Keratinocyte (primary cell): ENCODE measurements around the gene OLFML2B. TPM values are rescaled to one million over a fixed set of nuclear protein-coding genes. Genes with fewer than 3 reads are reported as not detected.
A peak's percentile ranks its signal among the peaks of the same experiment; 100 is the strongest.
"Not testable (repeated sequence)": the region's sequence is repeated elsewhere in the genome, so short reads cannot be mapped to it uniquely, and the experiment has no call there.

ENCODE experiments used
- DNase-seq: peaks from one replicate; pipeline ENCODE4 v3.0.0-alpha.2; 2011; ENCODE audit warnings: low read depth, missing footprints, low spot score
- FAIRE-seq: peaks from 2 replicates; lab custom pipeline; 2011; peaks lifted over from hg19 to GRCh38; lab: Jason Lieb, UNC
- H2AFZ ChIP-seq: 2 replicates; pipeline ENCODE4 v1.6.0; 2012; ENCODE audit warnings: low read length, control low read depth, inconsistent platforms; ENCODE audit not compliant: control insufficient read depth
- H3K27ac ChIP-seq: 2 replicates; pipeline ENCODE4 v1.5.1; 2011; ENCODE audit warnings: low read length; ENCODE audit not compliant: control insufficient read depth, insufficient read depth
- H3K27me3 ChIP-seq: 3 replicates; pipeline ENCODE4 v1.6.0; 2011; ENCODE audit warnings: low read length; ENCODE audit not compliant: control insufficient read depth, insufficient read depth; ENCODE audit errors: extremely low read depth
- H3K36me3 ChIP-seq, 2 experiments: 2 replicates in 1 of 2; 3 replicates in 1 of 2; pipeline ENCODE4 v1.5.1; 2011; ENCODE audit warnings: low read length in 2 of 2, mild to moderate bottlenecking in 1 of 2; ENCODE audit not compliant: control insufficient read depth in 2 of 2, insufficient read depth in 2 of 2; ENCODE audit errors: extremely low read depth in 1 of 2
- H3K4me1 ChIP-seq: 3 replicates; pipeline ENCODE4 v1.5.1; 2011; ENCODE audit warnings: low read length; ENCODE audit not compliant: control insufficient read depth, insufficient read depth; ENCODE audit errors: extremely low read depth
- H3K4me2 ChIP-seq: 3 replicates; pipeline ENCODE4 v1.6.0; 2011; ENCODE audit warnings: low read depth, low read length; ENCODE audit not compliant: control insufficient read depth, insufficient read depth; ENCODE audit errors: extremely low read depth
- H3K4me3 ChIP-seq, 3 experiments: fragments of 200-600 bp in 1 of 3; sonication (generic) in 1 of 3; 2 replicates in 2 of 3; 3 replicates in 1 of 3; pipeline ENCODE4 v1.5.1; 2011 to 2016; ENCODE audit warnings: low read length in 3 of 3, mild to moderate bottlenecking in 3 of 3, control low read depth in 2 of 3, inconsistent platforms in 1 of 3, low read depth in 1 of 3, mixed read lengths in 1 of 3, mixed run types in 1 of 3, moderate library complexity in 1 of 3; ENCODE audit not compliant: control insufficient read depth in 2 of 3, insufficient read depth in 2 of 3; ENCODE audit errors: extremely low read depth in 1 of 3
- H3K79me2 ChIP-seq: 2 replicates; pipeline ENCODE4 v1.6.0; 2012; ENCODE audit warnings: low read length; ENCODE audit not compliant: control insufficient read depth, insufficient read depth
- H3K9ac ChIP-seq: 3 replicates; pipeline ENCODE4 v1.6.0; 2011; ENCODE audit warnings: low read length; ENCODE audit not compliant: control insufficient read depth, insufficient read depth; ENCODE audit errors: extremely low read depth
- H3K9me1 ChIP-seq: 3 replicates; pipeline ENCODE4 v1.6.0; 2011; ENCODE audit warnings: low read length; ENCODE audit not compliant: control insufficient read depth, insufficient read depth; ENCODE audit errors: extremely low read depth
- H3K9me3 ChIP-seq: 2 replicates; pipeline ENCODE4 v1.5.1; 2012; ENCODE audit warnings: low read depth, low read length; ENCODE audit not compliant: control insufficient read depth
- H4K20me1 ChIP-seq: 3 replicates; pipeline ENCODE4 v1.6.0; 2011; ENCODE audit warnings: low read length; ENCODE audit not compliant: control insufficient read depth, insufficient read depth; ENCODE audit errors: extremely low read depth
- EZH2 ChIP-seq: IDR thresholded peaks from one replicate; pipeline ENCODE4 v1.6.1; 2012; ENCODE audit warnings: inconsistent platforms, mild to moderate bottlenecking, low read length, moderate library complexity
- dilution Hi-C: fragments of 300-500 bp; cut with MboI; formaldehyde crosslinking; loops from one replicate; pipeline ENCODE4 v1.7.0; 2020; ENCODE audit warnings: low sequenced_read_pairs; ENCODE audit not compliant: extremely low pct_ligation_motif_present
- polyA plus RNA-seq, 5 experiments: library from polyadenylated mRNA; depleted of rRNA in 3 of 5; stranded (reverse) in 3 of 5; stranded (forward) in 1 of 5; unstranded in 1 of 5; fragments of >200 nt; gene quantifications; 1 replicate in 1 of 5; 2 replicates in 3 of 5; 3 replicates in 1 of 5; pipeline versions ENCODE4 v1.2.1 to v1.2.3, GENCODE V29; 2011 to 2012; ENCODE audit warnings: missing spikeins in 2 of 5, low read depth in 1 of 5, low replicate concordance in 1 of 5
- TF ChIP-seq, protein P1 (sequence below), 3 experiments: IDR thresholded peaks in 1 of 3; conservative IDR thresholded peaks in 1 of 3; optimal IDR thresholded peaks in 1 of 3; 2 replicates in 2 of 3; 3 replicates in 1 of 3; pipeline versions ENCODE3 to v1.5.1; 2011; ENCODE audit warnings: low read length in 3 of 3, mild to moderate bottlenecking in 3 of 3, moderate library complexity in 2 of 3, control low read depth in 1 of 3, inconsistent platforms in 1 of 3; ENCODE audit not compliant: insufficient read depth in 2 of 3; ENCODE audit errors: extremely low read depth in 1 of 3

The OLFML2B gene
- polyA plus RNA-seq, 1 donor (not counting 4 experiments of a cell fraction or from before 2014, with no cell fraction given): not detected

DNA sequence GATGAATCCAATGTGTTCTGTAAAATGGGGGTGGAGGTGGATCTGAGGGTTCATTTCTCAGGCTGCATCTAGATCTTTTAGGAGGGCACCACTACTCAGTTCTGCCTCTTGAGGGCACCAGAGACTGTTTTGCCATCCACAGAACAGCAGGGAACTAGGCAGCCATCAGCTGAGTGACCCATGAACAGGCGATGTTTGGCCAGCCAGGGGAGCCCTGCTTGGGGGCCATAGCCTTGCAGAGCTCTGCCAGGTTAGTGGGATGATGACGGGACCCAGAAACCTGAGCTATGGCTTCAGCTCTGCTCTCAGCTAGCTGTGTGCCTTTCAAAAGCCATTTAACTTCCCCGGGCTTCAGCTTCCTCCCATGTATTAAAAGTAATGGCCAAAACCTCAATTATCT is 32.4 kb upstream of the OLFML2B start:
- Histone ChIP-seq H4K20me1 (no peaks in the 10 kb centered on the region), H3K9me3 (no peaks in the 10 kb centered on the region), H3K27ac (no peak overlapping the region), H3K4me1 (peaks cover 7% of the 10 kb centered on the region), H3K9ac (no peak overlapping the region), H3K27me3 (no peaks in the 10 kb centered on the region), H3K9me1 (no peaks in the 10 kb centered on the region), H3K4me2 (no peak overlapping the region), H2AFZ (no peak overlapping the region), H3K36me3 (no peaks in the 10 kb centered on the region), H3K4me3 (no peak overlapping the region), H3K79me2 (no peaks in the 10 kb centered on the region)
- dilution Hi-C loops: no loop called here
- FAIRE-seq: no peak
- DNase-seq: no peak
- TF ChIP-seq, protein P1, sequence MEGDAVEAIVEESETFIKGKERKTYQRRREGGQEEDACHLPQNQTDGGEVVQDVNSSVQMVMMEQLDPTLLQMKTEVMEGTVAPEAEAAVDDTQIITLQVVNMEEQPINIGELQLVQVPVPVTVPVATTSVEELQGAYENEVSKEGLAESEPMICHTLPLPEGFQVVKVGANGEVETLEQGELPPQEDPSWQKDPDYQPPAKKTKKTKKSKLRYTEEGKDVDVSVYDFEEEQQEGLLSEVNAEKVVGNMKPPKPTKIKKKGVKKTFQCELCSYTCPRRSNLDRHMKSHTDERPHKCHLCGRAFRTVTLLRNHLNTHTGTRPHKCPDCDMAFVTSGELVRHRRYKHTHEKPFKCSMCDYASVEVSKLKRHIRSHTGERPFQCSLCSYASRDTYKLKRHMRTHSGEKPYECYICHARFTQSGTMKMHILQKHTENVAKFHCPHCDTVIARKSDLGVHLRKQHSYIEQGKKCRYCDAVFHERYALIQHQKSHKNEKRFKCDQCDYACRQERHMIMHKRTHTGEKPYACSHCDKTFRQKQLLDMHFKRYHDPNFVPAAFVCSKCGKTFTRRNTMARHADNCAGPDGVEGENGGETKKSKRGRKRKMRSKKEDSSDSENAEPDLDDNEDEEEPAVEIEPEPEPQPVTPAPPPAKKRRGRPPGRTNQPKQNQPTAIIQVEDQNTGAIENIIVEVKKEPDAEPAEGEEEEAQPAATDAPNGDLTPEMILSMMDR (optimal IDR thresholded peaks at IDR 0.05 in 1 of 3, IDR thresholded peaks at IDR 0.05 in 1 of 3, conservative IDR thresholded peaks at IDR 0.05 in 1 of 3; ENCODE audit: extremely low read depth in 1 of 3, insufficient read depth in 2 of 3, low read length in 3 of 3): peak; percentile 90 to 95 (median 94)
- no peak for TF ChIP-seq EZH2

DNA sequence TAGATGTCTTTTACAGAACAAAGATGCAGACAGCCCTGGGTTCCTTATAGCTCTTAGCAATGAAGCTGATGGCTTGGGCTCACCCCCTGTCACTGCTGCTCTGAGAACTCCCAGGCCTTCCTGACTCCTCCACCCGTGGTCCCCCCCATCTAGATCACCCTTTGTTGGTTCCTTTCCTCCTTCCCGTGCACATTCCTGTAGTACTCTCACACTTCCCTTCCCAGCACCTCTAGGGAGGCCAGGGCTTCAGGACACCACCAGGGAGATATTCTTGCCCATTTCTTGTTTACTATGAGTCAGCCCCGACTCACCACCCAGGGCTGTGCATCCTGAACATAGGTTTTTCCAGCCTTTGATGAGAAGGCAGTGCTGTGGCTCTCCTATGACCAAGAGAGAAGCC is 31.4 kb upstream of the OLFML2B start:
- DNase-seq: peak; percentile 61
- H3K9me3 ChIP-seq: no peaks in the 10 kb centered on the region
- H3K4me1 ChIP-seq: peaks cover 7% of the 10 kb centered on the region
- TF ChIP-seq, protein P1 (optimal IDR thresholded peaks at IDR 0.05 in 1 of 3, IDR thresholded peaks at IDR 0.05 in 1 of 3, conservative IDR thresholded peaks at IDR 0.05 in 1 of 3; ENCODE audit: extremely low read depth in 1 of 3, insufficient read depth in 2 of 3, low read length in 3 of 3): no peak
- TF ChIP-seq EZH2: no peak
- FAIRE-seq: no peak
- no peaks in the 10 kb centered on the region for H3K27me3 ChIP-seq
- no peak overlapping the region for H3K4me3 ChIP-seq
- dilution Hi-C loops: no loop called here
- peak overlapping the region; percentile 6 for H3K4me2 ChIP-seq
- no peaks in the 10 kb centered on the region for H3K9me1 ChIP-seq
- H3K9ac ChIP-seq: no peak overlapping the region
- no peak overlapping the region for H2AFZ ChIP-seq
- no peaks in the 10 kb centered on the region for H4K20me1 ChIP-seq
- H3K79me2 ChIP-seq: no peaks in the 10 kb centered on the region
- H3K36me3 ChIP-seq: no peaks in the 10 kb centered on the region
- H3K27ac ChIP-seq: no peak overlapping the region

DNA sequence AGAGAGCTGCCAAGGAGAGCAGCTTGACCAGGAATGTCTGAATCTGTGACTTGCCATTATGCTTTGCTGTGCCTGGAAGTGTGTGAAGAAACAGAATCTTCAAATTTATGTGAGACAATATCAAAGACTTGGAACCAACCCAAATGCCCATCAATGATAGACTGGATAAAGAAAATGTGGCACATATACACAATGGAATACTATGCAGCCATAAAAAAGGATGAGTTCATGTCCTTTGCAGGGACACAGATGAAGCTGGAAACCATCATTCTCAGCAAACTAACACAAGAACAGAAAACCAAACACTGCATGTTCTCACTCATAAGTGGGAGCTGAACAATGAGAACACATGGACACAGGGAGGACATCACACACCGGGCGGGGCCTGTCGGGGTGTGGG is 30.3 kb upstream of the OLFML2B start:
- H3K27ac ChIP-seq, H3K79me2 ChIP-seq, H3K36me3 ChIP-seq, H2AFZ ChIP-seq, H3K27me3 ChIP-seq, FAIRE-seq, DNase-seq, H3K9ac ChIP-seq, H4K20me1 ChIP-seq, H3K4me2 ChIP-seq, H3K9me1 ChIP-seq, H3K4me1 ChIP-seq, H3K4me3 ChIP-seq, dilution Hi-C loops, H3K9me3 ChIP-seq: not testable (repeated sequence)
